Stimulated activated naive B cell treated with anti-CD40 and anti-IgM and Interleukin-4, amounts not matched to agents 10 μg/mL and 1 μg/mL and 100 μg/mL, for 72 hours (primary cell): Measurements from ENCODE around the gene FBXO11.

Source experiments
- ATAC-seq, 2 donors: fragments of 150-1000 bp; cut with Tn5 transposase; replicated peaks; 2 replicates each; pipeline ENCODE4 v1.10.0; 2021; ENCODE audit warnings: moderate library complexity in 1 of 2
- DNase-seq: peaks from one replicate; pipeline ENCODE4 v3.0.0; 2021
- H3K27ac Mint-ChIP-seq: one replicate; pipeline ENCODE4 v1.8.0; 2022; ENCODE audit warnings: mild to moderate bottlenecking, mixed read lengths
- H3K27me3 Mint-ChIP-seq, 2 donors: one replicate each; pipeline ENCODE4 v1.8.0; 2022; ENCODE audit warnings: mixed read lengths in 2 of 2
- H3K36me3 Mint-ChIP-seq, 2 donors: one replicate each; pipeline ENCODE4 v1.8.0; 2022; ENCODE audit warnings: mixed read lengths in 2 of 2, mild to moderate bottlenecking in 1 of 2
- H3K4me1 Mint-ChIP-seq, 2 donors: one replicate each; pipeline ENCODE4 v1.8.0; 2022; ENCODE audit warnings: mixed read lengths in 2 of 2, mild to moderate bottlenecking in 1 of 2
- H3K4me3 Mint-ChIP-seq, 2 donors: one replicate each; pipeline ENCODE4 v1.8.0; 2022; ENCODE audit warnings: mild to moderate bottlenecking in 2 of 2, mixed read lengths in 2 of 2, moderate library complexity in 1 of 2
- H3K9me3 Mint-ChIP-seq, 2 donors: one replicate each; pipeline ENCODE4 v1.8.0; 2022; ENCODE audit warnings: mixed read lengths in 2 of 2, mild to moderate bottlenecking in 1 of 2

The FBXO11 gene

DNA sequence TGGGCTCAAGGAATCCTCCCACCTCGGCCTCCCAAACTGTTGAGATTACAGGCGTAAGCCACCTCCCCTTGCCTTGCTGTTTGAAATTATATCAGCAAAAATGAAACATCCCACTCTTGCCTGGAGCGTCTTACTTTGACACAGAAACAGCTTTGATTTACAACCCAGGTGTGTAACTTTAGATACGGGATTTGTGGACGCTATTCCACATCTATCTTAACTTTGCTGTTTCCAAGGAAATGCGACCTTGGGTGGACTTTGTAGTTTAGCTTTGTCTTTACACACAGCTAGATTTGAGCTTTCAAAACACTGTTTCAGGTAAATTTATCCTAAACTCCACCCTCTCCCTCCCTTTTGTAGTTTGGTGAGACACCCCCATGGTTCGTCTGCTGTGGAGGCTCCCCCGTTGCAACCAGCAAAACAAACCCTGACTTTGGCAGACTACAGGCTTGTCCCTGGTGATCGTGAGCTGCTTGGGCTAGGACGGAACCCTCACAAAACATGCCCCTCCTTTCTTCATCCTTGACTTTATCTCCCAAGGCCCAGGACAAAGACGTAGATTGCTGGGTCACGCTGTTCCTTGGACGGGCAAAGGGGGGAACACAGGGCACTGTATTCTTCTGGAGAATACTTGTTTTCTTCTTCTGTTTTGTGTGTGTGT is 128.9 kb downstream of the FBXO11 start:
- no peaks in the 10 kb centered on the region for H3K4me1 Mint-ChIP-seq
- H3K27me3 Mint-ChIP-seq = no peaks in the 10 kb centered on the region
- DNase-seq (no peak), ATAC-seq (no peak)
- H3K4me3 Mint-ChIP-seq = no peak overlapping the region
- no peaks in the 10 kb centered on the region for H3K36me3 Mint-ChIP-seq
- no peaks in the 10 kb centered on the region for H3K9me3 Mint-ChIP-seq
- H3K27ac Mint-ChIP-seq = no peak overlapping the region

DNA sequence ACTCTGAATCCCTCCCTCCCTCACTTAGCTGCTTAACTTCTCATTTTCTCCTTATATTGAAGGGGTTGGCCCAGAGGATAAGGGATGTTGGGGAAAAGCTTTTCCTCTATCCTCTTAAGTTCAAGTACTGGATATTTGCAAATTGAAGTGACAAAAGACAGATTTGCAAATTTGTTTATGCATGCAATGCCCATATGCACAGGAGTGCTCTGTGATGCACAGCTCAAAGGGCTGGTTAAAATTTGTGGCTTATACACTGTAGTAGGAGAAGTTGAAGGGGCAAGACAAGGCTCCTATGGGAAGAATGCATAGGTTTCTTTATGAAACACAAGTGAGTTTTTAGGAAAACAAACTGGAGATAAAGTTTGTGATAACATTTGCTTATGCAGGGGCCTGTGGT is 131.7 kb downstream of the FBXO11 start:
- Mint-ChIP-seq H3K9me3 (peaks cover 5% of the 10 kb centered on the region in 2 donors), H3K4me1 (peaks cover 5 to 6% of the 10 kb centered on the region in 2 donors), H3K27me3 (no peaks in the 10 kb centered on the region), H3K27ac (no peak overlapping the region), H3K4me3 (no peak overlapping the region), H3K36me3 (no peaks in the 10 kb centered on the region)
- ATAC-seq = no peak
- DNase-seq = no peak

DNA sequence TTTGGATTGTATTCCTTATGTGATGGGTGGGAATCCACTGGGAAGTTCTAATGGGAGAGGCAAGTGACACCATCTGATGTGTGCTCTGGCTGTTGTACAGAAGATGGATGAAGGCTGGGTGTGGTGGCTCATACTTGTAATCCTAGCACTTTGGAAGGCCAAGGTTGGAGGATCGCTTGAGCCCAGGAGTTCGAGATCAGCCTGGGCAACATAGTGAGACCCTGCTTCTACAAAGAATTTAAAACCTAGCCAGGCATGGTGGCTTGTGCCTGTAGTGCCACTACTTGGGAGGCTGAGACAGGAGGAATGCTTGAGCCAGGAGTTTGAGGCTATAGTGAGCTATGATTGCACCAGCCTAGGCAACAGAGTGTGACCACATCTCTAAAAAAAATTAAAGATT is 134.0 kb downstream of the FBXO11 start:
- no peaks in the 10 kb centered on the region for H3K27me3 Mint-ChIP-seq
- H3K4me1 Mint-ChIP-seq = peaks cover 9 to 15% of the 10 kb centered on the region in 2 donors
- no peak overlapping the region for H3K27ac Mint-ChIP-seq
- peaks cover 5% of the 10 kb centered on the region in 2 donors for H3K9me3 Mint-ChIP-seq
- no peak overlapping the region for H3K4me3 Mint-ChIP-seq
- H3K36me3 Mint-ChIP-seq = no peaks in the 10 kb centered on the region
- DNase-seq (no peak), ATAC-seq (no peak)

DNA sequence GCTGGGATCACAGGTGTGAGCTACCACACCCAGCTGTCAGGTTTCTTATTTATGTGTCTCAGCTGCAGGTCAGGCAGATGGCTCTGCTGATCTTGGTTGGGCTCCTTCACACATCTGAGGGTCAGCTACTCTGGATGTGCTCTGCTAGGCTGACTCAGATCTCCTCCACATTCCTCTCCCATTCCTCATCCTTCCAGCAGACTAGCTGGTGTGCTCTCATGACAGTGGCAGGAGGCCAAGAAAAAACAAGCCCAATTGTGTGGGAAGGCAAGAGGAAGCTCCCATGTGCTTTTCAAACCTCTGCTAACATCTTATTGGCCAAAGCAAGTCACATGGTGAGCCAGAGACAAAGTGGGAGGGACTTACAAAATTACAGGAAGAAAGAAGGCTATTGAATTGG is 135.1 kb downstream of the FBXO11 start:
- no peak overlapping the region for H3K27ac Mint-ChIP-seq
- H3K4me3 Mint-ChIP-seq = no peak overlapping the region
- no peaks in the 10 kb centered on the region for H3K36me3 Mint-ChIP-seq
- H3K9me3 Mint-ChIP-seq = peaks cover 5% of the 10 kb centered on the region in 2 donors
- H3K4me1 Mint-ChIP-seq = peaks cover 9 to 15% of the 10 kb centered on the region in 2 donors
- ATAC-seq (peak in 1 of 2 donors; percentile 16), DNase-seq (no peak)
- no peaks in the 10 kb centered on the region for H3K27me3 Mint-ChIP-seq

DNA sequence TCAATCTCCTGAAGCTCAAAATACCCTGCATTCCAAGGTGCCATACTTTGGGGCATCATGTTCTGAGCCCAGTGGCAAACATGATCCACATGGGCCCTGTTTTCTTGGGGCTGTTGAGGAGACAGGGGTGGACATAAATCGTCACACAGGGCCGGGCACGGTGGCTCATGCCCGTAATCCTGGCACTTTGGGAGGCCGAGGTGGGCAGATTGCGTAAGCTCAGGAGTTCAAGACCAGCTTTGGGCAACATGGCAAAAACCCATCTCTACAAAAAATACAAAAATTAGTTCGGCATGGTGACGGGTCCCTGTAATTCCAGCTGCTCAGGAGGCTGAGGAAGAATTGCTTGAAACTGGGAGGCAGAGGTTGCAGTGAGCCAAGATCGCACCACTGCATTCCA is 137.0 kb downstream of the FBXO11 start:
- ATAC-seq (no peak), DNase-seq (no peak)
- Mint-ChIP-seq H3K27me3 (no peaks in the 10 kb centered on the region), H3K36me3 (no peaks in the 10 kb centered on the region), H3K4me1 (peaks cover 9 to 15% of the 10 kb centered on the region in 2 donors), H3K9me3 (peaks cover 5% of the 10 kb centered on the region in 2 donors), H3K27ac (no peak overlapping the region), H3K4me3 (no peak overlapping the region)

DNA sequence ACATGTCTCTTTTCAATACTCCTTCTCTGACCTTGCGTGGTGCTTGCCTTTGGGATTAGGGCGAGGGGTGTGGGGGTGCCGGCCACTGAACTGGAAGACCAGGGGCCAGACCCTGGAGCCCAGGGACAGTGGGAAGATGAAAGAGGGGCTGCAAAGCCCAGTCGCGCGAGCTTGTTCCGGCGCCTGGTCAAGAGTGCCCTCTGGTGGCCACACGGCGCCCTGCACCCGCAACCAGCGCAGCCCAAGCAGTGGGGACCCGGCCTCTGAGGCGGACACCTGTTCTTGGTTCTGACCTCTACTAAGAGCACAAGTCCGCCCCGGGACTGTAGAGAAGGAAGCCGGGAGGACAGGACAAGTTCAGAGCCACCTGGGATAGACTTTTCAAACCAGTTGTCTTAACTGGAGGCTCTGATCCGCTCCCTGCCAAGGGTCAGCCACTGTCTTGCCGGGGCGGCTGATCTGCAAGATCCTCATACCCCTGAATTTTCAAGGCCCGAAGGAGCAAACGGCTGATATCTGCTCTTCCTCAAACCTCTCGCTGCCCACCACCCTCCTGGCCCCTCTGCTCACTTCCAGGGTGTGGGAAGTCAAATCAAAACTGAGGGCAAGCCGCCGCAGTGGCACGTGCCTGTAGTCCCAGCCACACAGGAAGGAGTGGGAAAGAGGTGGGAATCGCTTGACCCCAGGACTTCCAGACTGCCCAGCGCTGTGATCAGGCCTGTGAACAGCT is 138.3 kb downstream of the FBXO11 start:
- H3K4me3 Mint-ChIP-seq = peak overlapping the region in 1 of 2 donors; percentile 65
- H3K27me3 Mint-ChIP-seq = no peaks in the 10 kb centered on the region
- H3K27ac Mint-ChIP-seq = peak overlapping the region; percentile 76
- peaks cover 5% of the 10 kb centered on the region in 2 donors for H3K9me3 Mint-ChIP-seq
- peaks cover 9 to 15% of the 10 kb centered on the region in 2 donors for H3K4me1 Mint-ChIP-seq
- DNase-seq = peak; percentile 57
- peak; percentile 87 to 93 for ATAC-seq
- no peaks in the 10 kb centered on the region for H3K36me3 Mint-ChIP-seq

DNA sequence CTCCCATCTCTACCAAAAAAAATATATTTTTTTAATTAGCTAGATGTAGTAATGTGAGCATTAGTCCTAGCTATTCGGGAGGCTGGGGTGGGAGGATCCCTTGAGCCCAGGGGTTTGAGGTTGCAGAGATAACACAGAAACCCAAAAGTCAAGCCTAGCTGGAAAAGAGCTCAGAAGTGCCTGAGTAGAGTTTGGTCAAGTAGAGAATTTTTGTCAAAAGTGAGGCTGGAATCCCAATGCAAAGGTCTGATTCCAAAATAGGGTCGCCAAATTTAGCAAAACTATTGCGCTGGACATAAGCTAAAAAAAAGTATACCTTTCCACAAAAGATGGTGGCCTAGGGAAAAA is 138.8 kb downstream of the FBXO11 start:
- no peaks in the 10 kb centered on the region for H3K36me3 Mint-ChIP-seq
- peaks cover 5% of the 10 kb centered on the region in 2 donors for H3K9me3 Mint-ChIP-seq
- DNase-seq (no peak), ATAC-seq (no peak)
- no peak overlapping the region for H3K4me3 Mint-ChIP-seq
- H3K4me1 Mint-ChIP-seq = peaks cover 10 to 16% of the 10 kb centered on the region in 2 donors
- H3K27ac Mint-ChIP-seq = peak overlapping the region; percentile 76
- H3K27me3 Mint-ChIP-seq = no peaks in the 10 kb centered on the region

DNA sequence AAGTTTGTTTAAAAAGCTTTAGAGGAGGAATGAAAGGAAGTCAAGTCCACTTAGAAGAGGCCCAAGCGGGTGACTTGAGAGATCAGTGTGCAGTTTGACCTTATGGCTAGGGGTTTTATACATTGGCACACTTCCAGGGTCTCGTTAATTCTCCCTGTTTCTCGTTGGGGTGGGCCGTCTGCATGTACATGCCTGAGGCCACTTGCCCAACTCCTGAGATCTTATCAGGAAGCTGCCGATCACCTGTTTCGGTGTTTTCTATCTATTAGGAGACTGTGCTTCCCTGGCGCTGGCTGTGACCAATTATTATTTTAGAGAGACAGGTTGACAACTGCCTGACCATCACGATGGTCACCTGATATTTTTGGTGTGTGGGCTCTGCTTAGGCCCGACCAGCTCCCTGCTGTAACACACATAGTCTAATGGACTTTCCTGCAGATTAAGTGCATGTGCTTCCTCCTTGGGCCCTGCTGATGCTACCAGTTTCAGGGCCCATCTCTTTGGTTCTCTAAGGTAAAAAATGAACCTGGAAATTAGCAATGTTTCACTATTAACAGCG is 154.4 kb downstream of the FBXO11 start:
- peak in 1 of 2 donors; percentile 16 for ATAC-seq
- H3K4me3 Mint-ChIP-seq = no peak overlapping the region
- H3K36me3 Mint-ChIP-seq = peaks cover 2 to 8% of the 10 kb centered on the region in 2 donors
- DNase-seq = no peak
- H3K27me3 Mint-ChIP-seq = no peaks in the 10 kb centered on the region
- H3K9me3 Mint-ChIP-seq = peaks cover 2 to 4% of the 10 kb centered on the region in 2 donors
- H3K27ac Mint-ChIP-seq = peak overlapping the region; percentile 78
- peaks cover 14 to 23% of the 10 kb centered on the region in 2 donors for H3K4me1 Mint-ChIP-seq

DNA sequence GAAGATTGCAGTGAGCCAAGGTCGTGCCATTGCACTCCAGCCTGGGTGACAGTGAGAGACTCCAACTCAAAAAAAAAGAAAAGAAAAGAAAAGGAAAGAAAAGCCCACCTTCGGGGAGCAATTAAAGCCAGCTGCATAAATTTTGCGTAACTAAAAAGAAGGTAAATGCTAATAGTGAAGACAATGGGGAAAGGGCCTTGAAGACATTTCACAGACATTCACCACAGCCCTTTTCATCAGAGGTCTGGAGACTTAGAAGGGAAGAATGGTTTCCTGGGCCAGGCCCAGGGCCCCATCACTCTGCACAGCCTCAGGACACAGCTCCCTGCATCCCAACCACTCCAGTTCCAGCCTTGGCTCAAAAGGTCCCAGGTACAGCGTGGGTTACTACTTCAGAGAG is 158.4 kb downstream of the FBXO11 start:
- ATAC-seq (no peak), DNase-seq (no peak)
- Mint-ChIP-seq H3K27me3 (peaks cover 0 to 4% of the 10 kb centered on the region in 2 donors), H3K27ac (no peak overlapping the region), H3K9me3 (peaks cover 6% of the 10 kb centered on the region in 2 donors), H3K36me3 (peaks cover 8 to 14% of the 10 kb centered on the region in 2 donors), H3K4me1 (peaks cover 5 to 14% of the 10 kb centered on the region in 2 donors), H3K4me3 (no peak overlapping the region)

DNA sequence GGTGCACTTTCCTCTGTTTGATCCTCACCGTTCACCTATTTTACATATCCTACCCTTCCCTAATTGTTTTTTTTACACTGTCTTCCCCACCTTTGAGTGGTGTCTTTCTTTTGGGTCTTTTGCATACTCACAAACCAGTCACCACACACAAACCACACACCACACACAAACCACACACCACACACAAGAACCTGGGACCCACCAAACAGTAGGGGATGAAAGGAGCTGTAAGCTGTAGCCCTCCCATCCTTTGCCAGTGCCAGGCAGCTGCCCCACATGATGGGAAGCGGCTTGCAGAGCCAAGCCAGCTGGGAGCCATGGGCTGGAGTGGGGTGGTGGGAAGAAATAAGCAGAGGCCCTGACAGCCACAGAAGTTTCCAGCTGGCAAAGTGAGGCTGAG is 162.2 kb downstream of the FBXO11 start:
- peaks cover 8 to 14% of the 10 kb centered on the region in 2 donors for H3K36me3 Mint-ChIP-seq
- H3K4me3 Mint-ChIP-seq = no peak overlapping the region
- H3K9me3 Mint-ChIP-seq = peaks cover 6% of the 10 kb centered on the region in 2 donors
- ATAC-seq (no peak), DNase-seq (no peak)
- peaks cover 0 to 7% of the 10 kb centered on the region in 2 donors for H3K4me1 Mint-ChIP-seq
- no peak overlapping the region for H3K27ac Mint-ChIP-seq
- peaks cover 0 to 4% of the 10 kb centered on the region in 2 donors for H3K27me3 Mint-ChIP-seq

DNA sequence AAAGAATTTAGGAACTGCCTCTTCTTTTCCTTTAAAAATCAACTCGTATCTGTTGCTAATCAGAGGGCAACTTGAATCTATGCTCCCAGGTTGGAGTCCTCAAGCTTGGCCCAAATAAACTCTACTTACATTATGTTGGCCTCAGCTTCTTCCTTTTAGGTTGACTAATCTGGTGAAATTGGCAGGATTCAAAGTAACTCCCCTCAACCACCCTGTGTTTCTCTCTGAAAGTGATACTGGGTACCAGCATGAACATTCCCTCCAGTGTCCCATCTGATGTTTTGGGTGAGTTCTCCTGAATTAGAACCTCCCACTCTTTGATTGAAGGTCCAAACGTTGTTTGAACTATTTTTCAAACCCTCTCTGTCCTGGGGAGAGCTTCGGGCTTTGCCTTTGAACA is 164.7 kb downstream of the FBXO11 start:
- Mint-ChIP-seq H3K27ac (no peak overlapping the region), H3K9me3 (peaks cover under 1 to 2% of the 10 kb centered on the region in 2 donors), H3K4me3 (no peak overlapping the region), H3K36me3 (peaks cover 2 to 3% of the 10 kb centered on the region in 2 donors), H3K4me1 (peaks cover 6 to 12% of the 10 kb centered on the region in 2 donors), H3K27me3 (peaks cover 0 to 4% of the 10 kb centered on the region in 2 donors)
- no peak for DNase-seq
- ATAC-seq = peak in 1 of 2 donors; percentile 31

DNA sequence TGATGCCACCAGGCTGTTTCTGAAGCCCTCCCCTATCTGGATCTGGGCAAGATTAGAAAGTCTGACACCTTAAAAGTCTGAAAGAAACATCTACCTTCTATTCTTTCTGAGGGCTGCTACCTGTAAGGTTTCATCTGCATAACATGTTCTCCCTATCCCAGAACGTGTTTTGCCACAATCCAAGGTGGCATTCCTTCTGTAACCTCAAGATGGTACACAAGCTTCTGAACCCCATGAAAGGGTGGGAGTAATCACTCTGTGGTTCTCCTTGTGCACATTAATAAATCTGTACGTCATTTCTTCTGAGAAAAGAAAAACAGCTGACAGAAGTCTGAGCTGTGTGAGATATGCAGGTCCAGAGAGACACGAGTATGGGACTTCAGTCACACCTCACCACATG is 165.2 kb downstream of the FBXO11 start:
- DNase-seq (no peak), ATAC-seq (no peak)
- peaks cover 0 to 4% of the 10 kb centered on the region in 2 donors for H3K27me3 Mint-ChIP-seq
- no peak overlapping the region for H3K27ac Mint-ChIP-seq
- H3K4me3 Mint-ChIP-seq = no peak overlapping the region
- peaks cover 6 to 14% of the 10 kb centered on the region in 2 donors for H3K4me1 Mint-ChIP-seq
- H3K9me3 Mint-ChIP-seq = no peaks in the 10 kb centered on the region
- no peaks in the 10 kb centered on the region for H3K36me3 Mint-ChIP-seq
